HepG2 (cell line): ENCODE results near the gene ZBTB48. TPM values are rescaled to one million over a fixed set of nuclear protein-coding genes. Genes with fewer than 3 reads are reported as not detected.

Experiments
- ATF7-NPFF ChIP-seq: sonication (generic); formaldehyde crosslinking; IDR thresholded peaks from 2 replicates; pipeline ENCODE4 v1.8.1; 2023; ENCODE audit warnings: mild to moderate bottlenecking, low read depth, missing genetic modification reagents, moderate library complexity
- BORCS8-MEF2B ChIP-seq: sonication (generic); formaldehyde crosslinking; IDR thresholded peaks from 2 replicates; pipeline ENCODE4 v1.8.0; 2022; ENCODE audit warnings: mild to moderate bottlenecking, missing genetic modification reagents
- EED ChIP-seq: sonication (generic); formaldehyde crosslinking; IDR thresholded peaks from 2 replicates; pipeline ENCODE4 v1.5.0; 2020; ENCODE audit warnings: mild to moderate bottlenecking, missing genetic modification reagents
- FOXJ3 ChIP-seq: sonication (generic); formaldehyde crosslinking; IDR thresholded peaks from 2 replicates; pipeline ENCODE4 v1.4.0; 2020; ENCODE audit warnings: missing genetic modification reagents, mild to moderate bottlenecking, borderline replicate concordance
- HOXA7 ChIP-seq: sonication (generic); formaldehyde crosslinking; IDR thresholded peaks from 2 replicates; pipeline ENCODE4 v1.8.1; 2022; ENCODE audit warnings: mild to moderate bottlenecking, missing genetic modification reagents, moderate library complexity
- NFYC ChIP-seq: IDR thresholded peaks from 2 replicates; pipeline ENCODE4 v1.6.1; 2016; ENCODE audit warnings: missing genetic modification reagents, missing compliant biosample characterization
- NPAS2 ChIP-seq: sonication (generic); formaldehyde crosslinking; IDR thresholded peaks from 2 replicates; pipeline ENCODE4 v1.8.0; 2022; ENCODE audit warnings: mild to moderate bottlenecking, missing genetic modification reagents, borderline replicate concordance
- NR1H2 ChIP-seq: sonication (generic); formaldehyde crosslinking; IDR thresholded peaks from 2 replicates; pipeline ENCODE4 v1.8.1; 2022; ENCODE audit warnings: low read depth, missing genetic modification reagents, borderline replicate concordance
- SAP130 ChIP-seq: IDR thresholded peaks from 2 replicates; pipeline ENCODE4 v1.6.1; 2016; ENCODE audit warnings: low read depth
- SATB2 ChIP-seq: sonication (generic); formaldehyde crosslinking; IDR thresholded peaks from 2 replicates; pipeline ENCODE4 v1.5.0; 2020; ENCODE audit warnings: missing genetic modification reagents
- SPEN ChIP-seq: sonication (generic); formaldehyde crosslinking; IDR thresholded peaks from 2 replicates; pipeline ENCODE4 v1.5.1; 2020; ENCODE audit warnings: low read depth, mild to moderate bottlenecking, missing genetic modification reagents
- U2AF1 ChIP-seq: fragments of 200-400 bp; formaldehyde crosslinking; optimal IDR thresholded peaks from 2 replicates; pipeline ENCODE3; 2017; ENCODE audit warnings: mild to moderate bottlenecking, low read depth, low read length
- YEATS2 ChIP-seq: sonication (generic); formaldehyde crosslinking; IDR thresholded peaks from 2 replicates; pipeline ENCODE4 v1.4.0; 2020; ENCODE audit warnings: missing genetic modification reagents, borderline replicate concordance
- ZBTB38 ChIP-seq: sonication (generic); formaldehyde crosslinking; IDR thresholded peaks from 2 replicates; pipeline ENCODE4 v1.5.1; 2020; ENCODE audit warnings: mild to moderate bottlenecking, missing genetic modification reagents
- ZC3H4 ChIP-seq: sonication (generic); formaldehyde crosslinking; IDR thresholded peaks from 2 replicates; pipeline ENCODE4 v1.4.0; 2020; ENCODE audit warnings: missing genetic modification reagents, borderline replicate concordance
- ZNF235 ChIP-seq: sonication (generic); formaldehyde crosslinking; IDR thresholded peaks from 2 replicates; pipeline ENCODE4 v1.8.1; 2023; ENCODE audit warnings: mild to moderate bottlenecking, missing genetic modification reagents, borderline replicate concordance
- ZNF274 ChIP-seq: sonication (generic); formaldehyde crosslinking; IDR thresholded peaks from 2 replicates; pipeline ENCODE4 v1.5.1; 2020; ENCODE audit warnings: mild to moderate bottlenecking, missing genetic modification reagents
- ZNF296 ChIP-seq: sonication (generic); formaldehyde crosslinking; conservative IDR thresholded peaks from 2 replicates; pipeline ENCODE4 v1.5.0; 2020; ENCODE audit warnings: mild to moderate bottlenecking, missing genetic modification reagents
- ZNF354B ChIP-seq: sonication (generic); formaldehyde crosslinking; IDR thresholded peaks from 2 replicates; pipeline ENCODE4 v1.8.0; 2022; ENCODE audit warnings: mild to moderate bottlenecking, missing genetic modification reagents
- ZNF737 ChIP-seq: sonication (generic); formaldehyde crosslinking; IDR thresholded peaks from 2 replicates; pipeline ENCODE4 v1.5.0; 2020; ENCODE audit warnings: missing genetic modification reagents, mild to moderate bottlenecking, borderline replicate concordance
- ZNF781 ChIP-seq: sonication (generic); formaldehyde crosslinking; IDR thresholded peaks from 2 replicates; pipeline ENCODE4 v1.5.1; 2020; ENCODE audit warnings: borderline replicate concordance, mild to moderate bottlenecking, missing genetic modification reagents; ENCODE audit errors: not compliant biosample characterization
- polyA plus RNA-seq, 8 experiments: library from polyadenylated mRNA; depleted of rRNA in 3 of 8; stranded (reverse) in 7 of 8; unstranded in 1 of 8; fragments of >200 nt; fragmentation: Illumina TruSeq in 4 of 8; extraction: Trizol in 4 of 8; gene quantifications; 2 replicates each; pipeline versions ENCODE4 v1.2.1 to v1.2.3, GENCODE V29; 2011 to 2016; ENCODE audit warnings: low read depth in 4 of 8, missing spikeins in 1 of 8, mixed read lengths in 1 of 8; ENCODE audit not compliant: insufficient read depth in 1 of 8
- total RNA-seq, 5 experiments: library from RNA; depleted of rRNA; stranded (reverse); fragments of >200 nt; fragmentation: Illumina TruSeq; extraction: Trizol; gene quantifications; 2 replicates each; pipeline ENCODE4 v1.2.3, GENCODE V29; 2016; ENCODE audit warnings: low read depth in 1 of 5
- TF ChIP-seq, protein P1 (sequence below): sonication (generic); formaldehyde crosslinking; IDR thresholded peaks from 2 replicates; pipeline ENCODE4 v1.4.0; 2020; ENCODE audit warnings: mild to moderate bottlenecking, missing genetic modification reagents
- TF ChIP-seq, protein P2 (sequence below): sonication (generic); formaldehyde crosslinking; IDR thresholded peaks from 2 replicates; pipeline ENCODE4 v1.4.0; 2020; ENCODE audit warnings: missing genetic modification reagents, borderline replicate concordance

Gene ZBTB48
- total and polyA plus RNA-seq, 2 of the 13 experiments (the other 11 are each of a cell fraction or from before 2014, with no cell fraction given): 13.0 to 17.1 TPM

DNA sequence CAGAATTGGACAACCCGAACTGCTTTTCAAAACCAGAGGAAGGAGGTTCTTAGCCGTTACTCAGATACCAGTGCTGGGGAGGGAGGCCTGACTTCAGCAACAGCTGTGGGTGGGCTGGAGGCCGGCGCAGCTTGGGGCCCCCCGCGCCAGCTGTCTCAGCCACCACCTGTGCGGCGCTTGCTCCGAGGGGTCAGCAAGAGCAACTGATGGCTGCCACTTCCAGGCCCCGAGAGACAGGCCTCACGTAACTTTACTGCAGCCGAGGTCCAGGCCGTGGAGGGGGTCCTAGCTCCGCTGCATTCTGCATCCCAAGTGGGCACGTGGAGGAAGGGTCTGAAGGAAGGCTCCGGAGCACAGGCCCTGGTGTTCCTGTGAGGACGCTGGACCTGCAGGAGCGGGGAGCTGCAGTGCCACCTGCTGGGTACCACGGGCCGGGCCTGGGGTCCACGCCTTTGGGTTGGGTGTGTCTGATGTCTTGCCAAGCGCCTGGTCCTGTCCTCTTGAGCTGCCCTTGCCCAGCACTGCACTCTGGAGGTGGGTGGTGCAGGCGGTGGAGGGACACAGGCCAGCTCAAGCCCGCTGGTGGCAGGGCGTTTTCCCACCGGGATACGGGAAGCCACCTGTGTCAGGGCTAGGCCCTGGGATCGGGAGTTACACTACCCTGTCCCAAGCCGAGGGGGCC, 54.7 kb downstream of the ZBTB48 start (continued):
- TF ChIP-seq, protein P1, sequence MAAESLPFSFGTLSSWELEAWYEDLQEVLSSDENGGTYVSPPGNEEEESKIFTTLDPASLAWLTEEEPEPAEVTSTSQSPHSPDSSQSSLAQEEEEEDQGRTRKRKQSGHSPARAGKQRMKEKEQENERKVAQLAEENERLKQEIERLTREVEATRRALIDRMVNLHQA (CRISPR knock-in tag): no peak
- no peak for TF ChIP-seq NPAS2 (CRISPR knock-in tag)
- TF ChIP-seq, protein P2, sequence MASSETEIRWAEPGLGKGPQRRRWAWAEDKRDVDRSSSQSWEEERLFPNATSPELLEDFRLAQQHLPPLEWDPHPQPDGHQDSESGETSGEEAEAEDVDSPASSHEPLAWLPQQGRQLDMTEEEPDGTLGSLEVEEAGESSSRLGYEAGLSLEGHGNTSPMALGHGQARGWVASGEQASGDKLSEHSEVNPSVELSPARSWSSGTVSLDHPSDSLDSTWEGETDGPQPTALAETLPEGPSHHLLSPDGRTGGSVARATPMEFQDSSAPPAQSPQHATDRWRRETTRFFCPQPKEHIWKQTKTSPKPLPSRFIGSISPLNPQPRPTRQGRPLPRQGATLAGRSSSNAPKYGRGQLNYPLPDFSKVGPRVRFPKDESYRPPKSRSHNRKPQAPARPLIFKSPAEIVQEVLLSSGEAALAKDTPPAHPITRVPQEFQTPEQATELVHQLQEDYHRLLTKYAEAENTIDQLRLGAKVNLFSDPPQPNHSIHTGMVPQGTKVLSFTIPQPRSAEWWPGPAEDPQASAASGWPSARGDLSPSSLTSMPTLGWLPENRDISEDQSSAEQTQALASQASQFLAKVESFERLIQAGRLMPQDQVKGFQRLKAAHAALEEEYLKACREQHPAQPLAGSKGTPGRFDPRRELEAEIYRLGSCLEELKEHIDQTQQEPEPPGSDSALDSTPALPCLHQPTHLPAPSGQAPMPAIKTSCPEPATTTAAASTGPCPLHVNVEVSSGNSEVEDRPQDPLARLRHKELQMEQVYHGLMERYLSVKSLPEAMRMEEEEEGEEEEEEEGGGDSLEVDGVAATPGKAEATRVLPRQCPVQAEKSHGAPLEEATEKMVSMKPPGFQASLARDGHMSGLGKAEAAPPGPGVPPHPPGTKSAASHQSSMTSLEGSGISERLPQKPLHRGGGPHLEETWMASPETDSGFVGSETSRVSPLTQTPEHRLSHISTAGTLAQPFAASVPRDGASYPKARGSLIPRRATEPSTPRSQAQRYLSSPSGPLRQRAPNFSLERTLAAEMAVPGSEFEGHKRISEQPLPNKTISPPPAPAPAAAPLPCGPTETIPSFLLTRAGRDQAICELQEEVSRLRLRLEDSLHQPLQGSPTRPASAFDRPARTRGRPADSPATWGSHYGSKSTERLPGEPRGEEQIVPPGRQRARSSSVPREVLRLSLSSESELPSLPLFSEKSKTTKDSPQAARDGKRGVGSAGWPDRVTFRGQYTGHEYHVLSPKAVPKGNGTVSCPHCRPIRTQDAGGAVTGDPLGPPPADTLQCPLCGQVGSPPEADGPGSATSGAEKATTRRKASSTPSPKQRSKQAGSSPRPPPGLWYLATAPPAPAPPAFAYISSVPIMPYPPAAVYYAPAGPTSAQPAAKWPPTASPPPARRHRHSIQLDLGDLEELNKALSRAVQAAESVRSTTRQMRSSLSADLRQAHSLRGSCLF: no peak
- TF ChIP-seq SPEN: peak; percentile 43; the same call in 1 of the 2 replicates
- no peak for TF ChIP-seq ZNF737
- TF ChIP-seq ZNF296: no peak
- no peak for TF ChIP-seq EED (CRISPR knock-in tag)
- no peak for TF ChIP-seq FOXJ3 (CRISPR knock-in tag)
- no peak for TF ChIP-seq NR1H2
- TF ChIP-seq ZNF235 (CRISPR knock-in tag): no peak
- TF ChIP-seq BORCS8-MEF2B: 0 out of 2 replicates have a peak, but pooled peaks have one; percentile 45
- peak; percentile 63 for TF ChIP-seq U2AF1
- no peak for TF ChIP-seq ZNF354B (CRISPR knock-in tag)
- TF ChIP-seq ZC3H4 (CRISPR knock-in tag): no peak
- peak; percentile 80; the same call in 1 of the 2 replicates for TF ChIP-seq ZBTB38 (CRISPR knock-in tag)
- no peak for TF ChIP-seq ZNF274 (CRISPR knock-in tag)
- no peak for TF ChIP-seq ATF7-NPFF (CRISPR knock-in tag)
- no peak for TF ChIP-seq SATB2
- TF ChIP-seq NFYC (CRISPR knock-in tag): no peak
- TF ChIP-seq SAP130 (CRISPR knock-in tag): 0 out of 2 replicates have a peak, but pooled peaks have one; percentile 20
- TF ChIP-seq YEATS2 (CRISPR knock-in tag): no peak
- no peak for TF ChIP-seq HOXA7 (CRISPR knock-in tag)
- TF ChIP-seq ZNF781 (CRISPR knock-in tag): no peak
